ENCODE results near the gene SEPTIN12.

SEPTIN12 gene

GRCh38 chr16:4729876-4730275, 58.3 kb downstream of the SEPTIN12 start:
- Histone ChIP-seq H3K9ac (ENCODE audit: low read length) (no peak overlapping the region), H3K9me2 (ENCODE audit: low read depth, low read length) (no peaks in the 10 kb centered on the region), H3K4me2 (ENCODE audit: low read length) (no peak overlapping the region), H3K27ac (ENCODE audit: low read depth, low read length, poor library complexity, severe bottlenecking) (no peak overlapping the region), H3F3A (ENCODE audit: insufficient read depth, low read length) (no peaks in the 10 kb centered on the region), H3K36me3 (ENCODE audit: insufficient read depth, low read length) (peaks cover 12% of the 10 kb centered on the region; the same call in 1 of the 2 replicates), H3K4me3 (ENCODE audit: low read depth, low read length, poor library complexity, severe bottlenecking) (no peak overlapping the region), H2AFZ (ENCODE audit: low read length) (no peak overlapping the region), H3K79me2 (ENCODE audit: insufficient read depth, low read length) (no peaks in the 10 kb centered on the region), H3K27me3 (ENCODE audit: insufficient read depth, low read length) (no peaks in the 10 kb centered on the region), H4K20me1 (ENCODE audit: insufficient read depth, low read length) (no peaks in the 10 kb centered on the region), H3K4me1 (ENCODE audit: insufficient read depth, low read length, severe bottlenecking) (peaks cover 9% of the 10 kb centered on the region), H3K9me3 (ENCODE audit: low read length) (no peaks in the 10 kb centered on the region)
- no peak for TF ChIP-seq CTCF (IDR thresholded peaks at IDR 0.05; ENCODE audit: low read length)
- TF ChIP-seq EZH2 (IDR thresholded peaks at IDR 0.05; ENCODE audit: borderline replicate concordance, low read length), result no peak

DNA sequence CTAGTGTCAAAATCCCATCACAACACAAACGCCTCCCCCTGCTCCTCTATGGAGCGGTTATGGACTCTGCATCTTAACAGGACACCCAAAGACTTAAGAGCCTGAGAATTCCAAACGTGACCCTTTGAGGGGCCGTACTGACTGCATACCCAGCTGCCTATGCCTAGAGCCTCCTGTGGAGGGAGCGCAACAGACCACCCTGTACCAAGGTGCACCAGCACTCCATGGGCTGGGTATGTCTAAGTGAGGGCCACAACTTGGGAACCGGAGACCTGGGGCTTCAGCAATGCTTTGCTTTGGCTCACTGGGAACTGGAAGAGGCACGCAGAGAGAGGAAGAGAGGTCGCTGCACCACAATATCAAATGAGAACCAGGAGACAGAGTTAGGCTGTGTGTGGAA, 59.5 kb downstream of the SEPTIN12 start:
- H3K4me3 ChIP-seq (ENCODE audit: low read depth, low read length, poor library complexity, severe bottlenecking), result no peak overlapping the region
- H4K20me1 ChIP-seq (ENCODE audit: insufficient read depth, low read length), result no peaks in the 10 kb centered on the region
- H3K4me2 ChIP-seq (ENCODE audit: low read length), result no peak overlapping the region
- H3K9me2 ChIP-seq (ENCODE audit: low read depth, low read length), result no peaks in the 10 kb centered on the region
- H3K79me2 ChIP-seq (ENCODE audit: insufficient read depth, low read length), result no peaks in the 10 kb centered on the region
- H3K9ac ChIP-seq (ENCODE audit: low read length), result no peak overlapping the region
- TF ChIP-seq EZH2 (IDR thresholded peaks at IDR 0.05; ENCODE audit: borderline replicate concordance, low read length), result no peak
- no peak for TF ChIP-seq CTCF (IDR thresholded peaks at IDR 0.05; ENCODE audit: low read length)
- H3K4me1 ChIP-seq (ENCODE audit: insufficient read depth, low read length, severe bottlenecking), result peaks cover 8% of the 10 kb centered on the region
- H3K27ac ChIP-seq (ENCODE audit: low read depth, low read length, poor library complexity, severe bottlenecking), result no peak overlapping the region
- no peak overlapping the region for H2AFZ ChIP-seq (ENCODE audit: low read length)
- peaks cover 12% of the 10 kb centered on the region; the same call in 1 of the 2 replicates for H3K36me3 ChIP-seq (ENCODE audit: insufficient read depth, low read length)
- H3F3A ChIP-seq (ENCODE audit: insufficient read depth, low read length), result no peaks in the 10 kb centered on the region
- H3K9me3 ChIP-seq (ENCODE audit: low read length), result no peaks in the 10 kb centered on the region
- no peaks in the 10 kb centered on the region for H3K27me3 ChIP-seq (ENCODE audit: insufficient read depth, low read length)

All from OCI-LY1 (cell line).